H9 (cell line): Measurements from ENCODE around the gene PPP1R2B. TPM values are rescaled to one million over a fixed set of nuclear protein-coding genes. Genes with fewer than 3 reads are reported as not detected.

Source experiments
- DNase-seq: peaks from one replicate; pipeline ENCODE4 v3.0.0-alpha.2; 2017
- H2AFZ ChIP-seq: one replicate; pipeline ENCODE4 v1.6.1; 2013; ENCODE audit warnings: mild to moderate bottlenecking, low read length, control low read depth, moderate library complexity
- H2AK5ac ChIP-seq: 2 replicates; pipeline ENCODE4 v1.6.1; 2013; ENCODE audit warnings: low read length, control low read depth, mixed read lengths; ENCODE audit not compliant: insufficient read length
- H2BK120ac ChIP-seq: one replicate; pipeline ENCODE4 v1.6.1; 2013; ENCODE audit warnings: low read depth, mild to moderate bottlenecking, low read length, control low read depth, inconsistent platforms; ENCODE audit not compliant: poor library complexity, severe bottlenecking
- H2BK12ac ChIP-seq: 2 replicates; pipeline ENCODE4 v1.6.1; 2013; ENCODE audit warnings: low read length, control low read depth, mixed read lengths, low read depth; ENCODE audit not compliant: insufficient read length
- H2BK15ac ChIP-seq: 2 replicates; pipeline ENCODE4 v1.6.1; 2013; ENCODE audit warnings: low read depth, low read length, control low read depth
- H2BK20ac ChIP-seq: one replicate; pipeline ENCODE4 v1.6.1; 2013; ENCODE audit warnings: low read depth, mild to moderate bottlenecking, low read length, control low read depth, inconsistent platforms; ENCODE audit not compliant: poor library complexity, severe bottlenecking
- H2BK5ac ChIP-seq: 2 replicates; pipeline ENCODE4 v1.6.1; 2013; ENCODE audit warnings: low read length, control low read depth, mixed read lengths; ENCODE audit not compliant: insufficient read length
- H3K14ac ChIP-seq: 2 replicates; pipeline ENCODE4 v1.6.1; 2013; ENCODE audit warnings: low read length, control low read depth; ENCODE audit not compliant: insufficient read depth
- H3K18ac ChIP-seq: 2 replicates; pipeline ENCODE4 v1.6.1; 2013; ENCODE audit warnings: low read depth, mild to moderate bottlenecking, mixed read lengths, low read length, control low read depth; ENCODE audit not compliant: insufficient read length
- H3K23ac ChIP-seq: 2 replicates; pipeline ENCODE4 v1.6.1; 2013; ENCODE audit warnings: low read length, control low read depth, mixed read lengths, low read depth; ENCODE audit not compliant: insufficient read length
- H3K23me2 ChIP-seq: 2 replicates; pipeline ENCODE4 v1.6.1; 2013; ENCODE audit warnings: low read depth, mild to moderate bottlenecking, mixed read lengths, low read length, control low read depth; ENCODE audit not compliant: insufficient read length, poor library complexity, severe bottlenecking
- H3K27ac ChIP-seq: 2 replicates; pipeline ENCODE4 v1.5.1; 2013; ENCODE audit warnings: low read length, control low read depth, mixed read lengths, low read depth; ENCODE audit not compliant: insufficient read length
- H3K27me3 ChIP-seq: 2 replicates; pipeline ENCODE4 v1.6.1; 2013; ENCODE audit warnings: low read length, control low read depth, inconsistent platforms; ENCODE audit not compliant: insufficient read depth
- H3K4ac ChIP-seq: 2 replicates; pipeline ENCODE4 v1.6.1; 2013; ENCODE audit warnings: low read depth, mild to moderate bottlenecking, control low read depth, inconsistent platforms, low read length, moderate library complexity
- H3K4me1 ChIP-seq: 2 replicates; pipeline ENCODE4 v1.6.1; 2013; ENCODE audit warnings: low read length, control low read depth, inconsistent platforms; ENCODE audit not compliant: insufficient read depth
- H3K4me2 ChIP-seq: 2 replicates; pipeline ENCODE4 v1.6.1; 2013; ENCODE audit warnings: low read length, control low read depth, mixed read lengths; ENCODE audit not compliant: insufficient read length, insufficient read depth
- H3K56ac ChIP-seq: 2 replicates; pipeline ENCODE4 v1.6.1; 2013; ENCODE audit warnings: low read depth, mild to moderate bottlenecking, mixed read lengths, low read length, control low read depth; ENCODE audit not compliant: insufficient read length
- H3K79me1 ChIP-seq: 2 replicates; pipeline ENCODE4 v1.6.1; 2013; ENCODE audit warnings: low read depth, mild to moderate bottlenecking, moderate library complexity, low read length, control low read depth, inconsistent platforms; ENCODE audit not compliant: insufficient read depth, poor library complexity, severe bottlenecking
- H3K79me2 ChIP-seq: 2 replicates; pipeline ENCODE4 v1.6.1; 2013; ENCODE audit warnings: low read length, control low read depth, inconsistent platforms; ENCODE audit not compliant: insufficient read depth
- H3K9ac ChIP-seq: 2 replicates; pipeline ENCODE4 v1.6.1; 2013; ENCODE audit warnings: low read length, control low read depth, mixed read lengths; ENCODE audit not compliant: insufficient read length; ENCODE audit errors: extremely low read depth
- H3K9me3 ChIP-seq: one replicate; pipeline ENCODE4 v1.6.1; 2013; ENCODE audit warnings: low read depth, low read length, inconsistent platforms; ENCODE audit not compliant: control insufficient read depth
- H3T11ph ChIP-seq: one replicate; pipeline ENCODE4 v1.6.1; 2013; ENCODE audit warnings: mild to moderate bottlenecking, low read length, control low read depth, inconsistent platforms
- H4K20me1 ChIP-seq: one replicate; pipeline ENCODE4 v1.6.1; 2013; ENCODE audit not compliant: control insufficient read depth, insufficient read length, insufficient read depth
- H4K5ac ChIP-seq: 2 replicates; pipeline ENCODE4 v1.6.1; 2013; ENCODE audit warnings: low read depth, mild to moderate bottlenecking, mixed read lengths, low read length, control low read depth; ENCODE audit not compliant: insufficient read length
- H4K8ac ChIP-seq: replicated peaks from 2 replicates; pipeline ENCODE4 v1.6.1; 2013; ENCODE audit warnings: low read length, control low read depth, mixed read lengths, low read depth; ENCODE audit not compliant: insufficient read length
- H4K91ac ChIP-seq: 2 replicates; pipeline ENCODE4 v1.6.1; 2013; ENCODE audit warnings: low read depth, mild to moderate bottlenecking, moderate library complexity, mixed read lengths, low read length, control low read depth; ENCODE audit not compliant: insufficient read length
- H3K27ac Mint-ChIP-seq, 3 experiments: 2 replicates in 2 of 3; 3 replicates in 1 of 3; pipeline ENCODE4 v1.8.0; 2020 to 2021; ENCODE audit warnings: mixed read lengths in 3 of 3, mild to moderate bottlenecking in 1 of 3, moderate library complexity in 1 of 3
- H3K27me3 Mint-ChIP-seq: 2 replicates; pipeline ENCODE4 v1.8.0; 2021; ENCODE audit warnings: low read depth, mild to moderate bottlenecking, moderate library complexity, mixed read lengths
- H3K36me3 Mint-ChIP-seq, 3 experiments: 2 replicates in 2 of 3; 3 replicates in 1 of 3; pipeline ENCODE4 v1.8.0; 2020 to 2021; ENCODE audit warnings: low read depth in 3 of 3, mixed read lengths in 3 of 3; ENCODE audit not compliant: insufficient read depth in 1 of 3
- H3K4me1 Mint-ChIP-seq, 2 experiments: 2 replicates each; pipeline ENCODE4 v1.8.0; 2020; ENCODE audit warnings: mixed read lengths in 2 of 2
- H3K4me3 Mint-ChIP-seq, 2 experiments: 2 replicates in 1 of 2; 3 replicates in 1 of 2; pipeline ENCODE4 v1.8.0; 2020 to 2021; ENCODE audit warnings: mild to moderate bottlenecking in 2 of 2, mixed read lengths in 2 of 2, moderate library complexity in 1 of 2
- H3K9me3 Mint-ChIP-seq, 2 experiments: 2 replicates in 1 of 2; 3 replicates in 1 of 2; pipeline ENCODE4 v1.8.0; 2020; ENCODE audit warnings: mild to moderate bottlenecking in 2 of 2, mixed read lengths in 2 of 2, moderate library complexity in 1 of 2
- WGBS: extraction: QIAGEN DNeasy Blood & Tissue Kit; methylation state at CpG from one replicate; pipeline ENCODE4 v1.1.7; 2013; ENCODE audit warnings: missing lambda C conversion rate, low lambda C conversion rate, mixed read lengths; ENCODE audit not compliant: insufficient read length; ENCODE audit errors: extremely low coverage; 5-methylcytosine and 5-hydroxymethylcytosine counted together
- total RNA-seq: library from RNA; stranded (reverse); gene quantifications from 2 replicates; pipeline ENCODE4 v1.2.1, GENCODE V29; 2021
- TF ChIP-seq, protein P1 (sequence below): fragments of 200-600 bp; sonication (generic); conservative IDR thresholded peaks from 3 replicates; pipeline ENCODE4 v1.8.0; 2021; ENCODE audit warnings: antibody characterized with exemption, mild to moderate bottlenecking

PPP1R2B gene
- total RNA-seq, 1 experiment from 2014 or later: not detected

DNA sequence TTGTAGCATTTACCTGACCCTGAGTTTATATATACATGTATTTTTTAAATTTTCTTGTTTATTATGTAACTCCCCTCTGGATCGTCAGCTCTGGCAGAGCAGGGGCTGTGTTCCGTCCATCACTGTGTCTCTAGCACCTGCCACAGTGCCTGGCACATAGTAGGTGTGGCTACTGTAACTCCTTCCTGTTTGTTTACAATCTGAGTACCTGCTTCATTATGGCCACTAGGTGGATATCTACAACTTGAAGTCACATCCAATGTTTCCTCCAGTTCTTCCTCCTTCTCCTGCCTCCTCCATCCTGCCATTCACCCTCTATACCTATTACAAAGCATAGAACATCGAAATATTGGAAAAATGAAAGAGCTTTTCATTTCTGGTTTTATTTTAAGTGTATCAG lies 14.2 kb upstream of the PPP1R2B start:
- H3K27ac Mint-ChIP-seq: no peak overlapping the region
- no peak overlapping the region for H3K9ac ChIP-seq
- no peaks in the 10 kb centered on the region for H3K79me1 ChIP-seq
- H4K91ac ChIP-seq: no peak overlapping the region
- no peak overlapping the region for H4K8ac ChIP-seq
- H3K4me2 ChIP-seq: no peak overlapping the region
- no peak overlapping the region for H2BK20ac ChIP-seq
- no peak overlapping the region for H2BK12ac ChIP-seq
- no peaks in the 10 kb centered on the region for H4K20me1 ChIP-seq
- no peaks in the 10 kb centered on the region for H3K79me2 ChIP-seq
- no peak overlapping the region for H3K4ac ChIP-seq
- no peaks in the 10 kb centered on the region for H3K27me3 ChIP-seq
- H3K36me3 Mint-ChIP-seq: no peaks in the 10 kb centered on the region; a peak in 1 of 7 replicates
- no peak overlapping the region for H3K14ac ChIP-seq
- no peak overlapping the region for H2BK5ac ChIP-seq
- TF ChIP-seq, protein P1, sequence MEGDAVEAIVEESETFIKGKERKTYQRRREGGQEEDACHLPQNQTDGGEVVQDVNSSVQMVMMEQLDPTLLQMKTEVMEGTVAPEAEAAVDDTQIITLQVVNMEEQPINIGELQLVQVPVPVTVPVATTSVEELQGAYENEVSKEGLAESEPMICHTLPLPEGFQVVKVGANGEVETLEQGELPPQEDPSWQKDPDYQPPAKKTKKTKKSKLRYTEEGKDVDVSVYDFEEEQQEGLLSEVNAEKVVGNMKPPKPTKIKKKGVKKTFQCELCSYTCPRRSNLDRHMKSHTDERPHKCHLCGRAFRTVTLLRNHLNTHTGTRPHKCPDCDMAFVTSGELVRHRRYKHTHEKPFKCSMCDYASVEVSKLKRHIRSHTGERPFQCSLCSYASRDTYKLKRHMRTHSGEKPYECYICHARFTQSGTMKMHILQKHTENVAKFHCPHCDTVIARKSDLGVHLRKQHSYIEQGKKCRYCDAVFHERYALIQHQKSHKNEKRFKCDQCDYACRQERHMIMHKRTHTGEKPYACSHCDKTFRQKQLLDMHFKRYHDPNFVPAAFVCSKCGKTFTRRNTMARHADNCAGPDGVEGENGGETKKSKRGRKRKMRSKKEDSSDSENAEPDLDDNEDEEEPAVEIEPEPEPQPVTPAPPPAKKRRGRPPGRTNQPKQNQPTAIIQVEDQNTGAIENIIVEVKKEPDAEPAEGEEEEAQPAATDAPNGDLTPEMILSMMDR: peak; percentile 75
- H3K4me1 ChIP-seq: 0 out of 2 replicates have a peak, but pooled peaks cover 4% of the 10 kb centered on the region
- H3K9me3 Mint-ChIP-seq: no peaks in the 10 kb centered on the region; a peak in 1 of 5 replicates
- WGBS: no CpG with 5 or more reads among the region's 3 CpGs
- no peak overlapping the region for H2AK5ac ChIP-seq
- H3K23ac ChIP-seq: no peak overlapping the region
- H3K27ac ChIP-seq: no peak overlapping the region
- no peak overlapping the region for H2BK120ac ChIP-seq
- H3T11ph ChIP-seq: no peak overlapping the region
- no peaks in the 10 kb centered on the region for H3K23me2 ChIP-seq
- H4K5ac ChIP-seq: no peak overlapping the region
- no peak overlapping the region for H3K4me3 Mint-ChIP-seq
- H3K9me3 ChIP-seq: no peaks in the 10 kb centered on the region
- no peak overlapping the region for H2BK15ac ChIP-seq
- no peak overlapping the region for H3K56ac ChIP-seq
- H3K27me3 Mint-ChIP-seq: no peaks in the 10 kb centered on the region
- DNase-seq: peak; percentile 39
- H3K4me1 Mint-ChIP-seq: peaks cover 9% of the 10 kb centered on the region in 2 experiments
- H2AFZ ChIP-seq: no peak overlapping the region
- H3K18ac ChIP-seq: no peak overlapping the region
